Fibroblast of the aortic adventitia (primary cell): Measurements from ENCODE around the gene PCAT6. TPM values are rescaled to one million over a fixed set of nuclear protein-coding genes. Genes with fewer than 3 reads are reported as not detected.

Experiments
- DNase-seq: peaks from one replicate; pipeline ENCODE4 v3.0.0-alpha.2; 2010; ENCODE audit warnings: low read depth
- H3K4me3 ChIP-seq: 2 replicates; pipeline ENCODE4 v1.5.1; 2011; ENCODE audit warnings: low read depth, mild to moderate bottlenecking, control low read depth, low read length, moderate library complexity
- CTCF ChIP-seq: IDR thresholded peaks from 2 replicates; pipeline ENCODE4 v1.5.1; 2011; ENCODE audit warnings: mild to moderate bottlenecking, low read length, control low read depth, inconsistent platforms; ENCODE audit not compliant: insufficient read depth
- total RNA-seq: library from RNA; depleted of rRNA; stranded (reverse); fragments of >200 nt; gene quantifications from 2 replicates; pipeline ENCODE4 v1.2.3, GENCODE V29; 2012; ENCODE audit warnings: low replicate concordance

Gene PCAT6
- total RNA-seq, 1 donor: not detected

DNA sequence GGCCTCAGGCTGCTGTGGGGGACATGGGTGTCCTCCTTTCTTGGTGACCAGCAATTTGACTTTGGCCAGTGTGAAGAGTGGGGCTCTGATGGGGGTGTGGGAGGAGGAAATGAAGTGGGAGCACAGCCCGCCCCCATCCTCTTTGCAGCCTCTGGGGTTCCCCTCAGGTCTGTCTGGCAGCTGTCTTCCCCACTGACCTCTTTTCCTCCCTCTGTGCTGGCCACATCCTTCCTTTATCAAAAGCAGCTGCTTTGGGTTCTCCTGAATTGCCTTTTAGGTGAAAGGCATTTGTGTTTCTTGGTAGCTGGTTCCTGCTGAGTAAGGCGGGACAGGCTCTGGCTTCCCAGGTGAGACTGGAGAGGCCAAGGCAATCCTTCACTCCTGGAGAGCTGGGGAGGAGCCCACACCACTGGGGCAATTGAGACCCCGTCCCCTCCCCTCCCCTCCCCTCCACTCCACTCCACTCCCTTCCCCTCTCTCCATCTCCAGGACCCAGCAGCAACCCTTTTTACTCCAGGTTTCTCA, 24.9 kb downstream of the PCAT6 start:
- DNase-seq: no peak
- no peak for TF ChIP-seq CTCF
- H3K4me3 ChIP-seq: no peak overlapping the region

DNA sequence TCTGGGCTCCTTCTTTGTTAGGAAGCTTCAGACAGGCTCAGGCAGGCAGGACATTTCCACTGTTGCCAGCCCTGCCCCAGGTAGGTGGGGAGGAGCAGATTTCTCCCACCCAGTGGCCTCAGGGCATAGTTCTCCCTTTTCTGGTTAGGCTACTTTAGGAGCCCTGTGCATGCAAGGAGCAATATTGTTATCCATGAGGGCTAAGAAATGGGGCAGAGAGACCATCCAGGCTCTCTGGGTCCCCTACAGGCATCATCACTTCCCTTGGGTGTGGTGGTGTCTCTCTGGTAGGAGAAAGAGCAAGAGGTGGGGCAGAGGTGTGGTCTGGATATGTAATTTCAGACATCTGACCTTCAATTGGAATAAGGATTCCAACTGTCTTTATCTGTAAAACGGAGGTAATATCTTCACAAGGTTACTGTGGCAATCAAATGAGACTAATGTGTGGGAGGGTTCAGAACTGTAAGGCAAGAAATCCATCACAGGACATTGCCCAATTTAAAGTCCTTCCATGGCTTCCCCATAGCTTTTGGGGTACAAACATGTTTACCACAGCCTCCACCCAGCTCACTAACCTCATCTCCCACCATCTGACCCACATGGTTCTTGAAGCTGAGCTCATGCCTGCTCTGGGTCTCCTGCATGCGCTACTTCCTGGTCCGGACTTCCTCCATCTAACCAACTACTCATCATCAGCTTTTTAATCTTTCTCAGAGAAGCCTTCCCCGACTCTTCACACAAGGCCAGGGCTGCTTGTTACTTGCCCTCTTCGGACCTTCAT, 26.1 kb downstream of the PCAT6 start:
- DNase-seq: no peak
- H3K4me3 ChIP-seq: no peak overlapping the region
- TF ChIP-seq CTCF: no peak

GRCh38 chr1:202837746-202838262, 27.1 kb downstream of the PCAT6 start:
- TF ChIP-seq CTCF: no peak

GRCh38 chr1:202843081-202843480, 32.3 kb downstream of the PCAT6 start:
- TF ChIP-seq CTCF: no peak
- no peak for DNase-seq
- H3K4me3 ChIP-seq: no peak overlapping the region

More at GRCh38 chr1:202837746-202838262, 27.1 kb downstream of the PCAT6 start:
- no peak overlapping the region for H3K4me3 ChIP-seq
- no peak for DNase-seq

DNA sequence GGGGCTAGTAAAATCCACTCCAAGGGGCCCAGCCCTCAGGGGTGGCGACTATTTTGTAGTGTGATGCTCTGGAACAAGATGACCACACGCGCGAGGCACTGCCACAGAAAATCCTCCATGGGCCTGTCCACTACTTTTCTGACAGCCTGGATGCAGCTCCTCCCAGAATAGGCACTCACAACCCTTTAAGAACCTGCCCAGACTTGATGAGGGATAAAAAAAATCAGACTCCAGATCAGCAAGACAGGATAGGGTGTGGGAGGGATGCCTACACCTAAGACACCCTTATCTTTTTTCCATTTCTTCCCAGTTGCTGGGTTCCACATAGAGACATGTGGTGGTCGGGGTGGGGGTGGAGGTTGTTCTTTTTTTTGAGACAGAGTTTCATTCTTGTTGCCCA, 33.5 kb downstream of the PCAT6 start:
- TF ChIP-seq CTCF: no peak
- no peak for DNase-seq
- H3K4me3 ChIP-seq: no peak overlapping the region

GRCh38 chr1:202844935-202845334, 34.2 kb downstream of the PCAT6 start:
- TF ChIP-seq CTCF: no peak
- DNase-seq: no peak

More at GRCh38 chr1:202844935-202845334, 34.2 kb downstream of the PCAT6 start:
- no peak overlapping the region for H3K4me3 ChIP-seq
